Prostate gland (tissue), 2 donors: ENCODE measurements around the gene ZER1. TPM values are rescaled to one million over a fixed set of nuclear protein-coding genes. Genes with fewer than 3 reads are reported as not detected.
"Not testable (repeated sequence)": the region's sequence is repeated elsewhere in the genome, so short reads cannot be mapped to it uniquely, and the experiment has no call there.

ENCODE experiments used
- DNase-seq: peaks from one replicate; pipeline ENCODE4 v3.0.0-alpha.2; 2019; ENCODE audit warnings: low spot score
- H3K27ac ChIP-seq, 2 donors: fragments of 200-600 bp; sonication (generic); 2 replicates each; pipeline ENCODE4 v1.5.1; 2017 to 2019
- H3K27me3 ChIP-seq: fragments of 200-600 bp; sonication (generic); replicated peaks from 2 replicates; pipeline ENCODE4 v1.5.1; 2019; ENCODE audit not compliant: insufficient read depth
- H3K36me3 ChIP-seq, 2 donors: fragments of 200-600 bp; sonication (generic); 1 replicate in 1 of 2; 2 replicates in 1 of 2; pipeline versions ENCODE4 v1.5.1 to v1.8.1; 2017 to 2019
- H3K4me1 ChIP-seq: fragments of 200-600 bp; sonication (generic); replicated peaks from 2 replicates; pipeline ENCODE4 v1.5.1; 2019
- H3K4me3 ChIP-seq, 2 donors: fragments of 200-600 bp; sonication (generic); 2 replicates each; pipeline ENCODE4 v1.5.1; 2017 to 2019
- H3K9me3 ChIP-seq: fragments of 200-600 bp; sonication (generic); 2 replicates; pipeline ENCODE4 v1.5.1; 2017
- CTCF ChIP-seq, 4 experiments: fragments of 200-600 bp in 2 of 4; fragments of 450-650 bp in 2 of 4; sonication (generic) in 2 of 4; IDR thresholded peaks; 1 replicate in 3 of 4; 2 replicates in 1 of 4; pipeline ENCODE4 v1.5.1; 2016 to 2019; ENCODE audit warnings: antibody characterized with exemption in 4 of 4, mild to moderate bottlenecking in 2 of 4, moderate library complexity in 2 of 4
- POLR2A ChIP-seq: fragments of 450-650 bp; IDR thresholded peaks from one replicate; pipeline ENCODE4 v1.6.1; 2016; ENCODE audit warnings: antibody characterized with exemption, mild to moderate bottlenecking
- POLR2AphosphoS5 ChIP-seq: sonication (generic); formaldehyde crosslinking; IDR thresholded peaks from one replicate; pipeline ENCODE4 v1.6.1; 2017; ENCODE audit warnings: antibody characterized with exemption
- WGBS: methylation state at CpG from one replicate; pipeline ENCODE4 v1.1.5; 2018; 5-methylcytosine and 5-hydroxymethylcytosine counted together
- intact Hi-C: fragments of 100-400 bp; cut with DNase I; formaldehyde crosslinking; loops from one replicate; pipeline ENCODE4 v1.14.2; 2022
- total RNA-seq, 2 donors: library from RNA; depleted of rRNA; stranded (reverse); fragments of >200 nt; gene quantifications; one replicate each; pipeline ENCODE4 v1.1.0, GENCODE V29; 2016

Gene ZER1
- total RNA-seq, 2 donors from 2014 or later, result 86.6 to 122 TPM

GRCh38 chr9:128800061-128800460 lies 28.3 kb upstream of the ZER1 start:
- Histone ChIP-seq H3K36me3 (peaks cover 0 to 6% of the 10 kb centered on the region in 2 donors), H3K27ac (no peak overlapping the region), H3K27me3 (no peaks in the 10 kb centered on the region), H3K4me1 (no peaks in the 10 kb centered on the region), H3K9me3 (no peaks in the 10 kb centered on the region), H3K4me3 (no peak overlapping the region)
- DNase-seq, result no peak
- intact Hi-C loops, result no loop called here
- TF ChIP-seq POLR2A, result no peak
- TF ChIP-seq CTCF (IDR thresholded peaks at IDR 0.05), result no peak
- no peak for TF ChIP-seq POLR2AphosphoS5
- 91% methylated on average over 7 of the region's 7 CpGs for WGBS

GRCh38 chr9:128798896-128799295 lies 27.2 kb upstream of the ZER1 start:
- H3K9me3 ChIP-seq, result no peaks in the 10 kb centered on the region

GRCh38 chr9:128794961-128795360 lies 23.2 kb upstream of the ZER1 start:
- H3K36me3 ChIP-seq, result peaks cover 10 to 14% of the 10 kb centered on the region in 2 donors
- H3K27ac ChIP-seq, H3K4me3 ChIP-seq, H3K27me3 ChIP-seq, DNase-seq, H3K9me3 ChIP-seq, intact Hi-C loops, H3K4me1 ChIP-seq: not testable (repeated sequence)
- 48% methylated on average over 2 of the region's 2 CpGs for WGBS

More at GRCh38 chr9:128798896-128799295, 27.2 kb upstream of the ZER1 start:
- intact Hi-C loops, result no loop called here
- Histone ChIP-seq H3K27me3 (no peaks in the 10 kb centered on the region), H3K4me1 (no peaks in the 10 kb centered on the region), H3K27ac (no peak overlapping the region), H3K4me3 (no peak overlapping the region), H3K36me3 (peaks cover 0 to 6% of the 10 kb centered on the region in 2 donors)
- DNase-seq, result no peak
- 79% methylated on average over 8 of the region's 8 CpGs for WGBS
- TF ChIP-seq POLR2A (no peak), POLR2AphosphoS5 (no peak), CTCF (IDR thresholded peaks at IDR 0.05) (no peak)

GRCh38 chr9:128792978-128793686 lies 21.4 kb upstream of the ZER1 start:
- Histone ChIP-seq H3K4me3 (no peak overlapping the region), H3K4me1 (peaks cover 3% of the 10 kb centered on the region), H3K9me3 (no peaks in the 10 kb centered on the region), H3K27me3 (no peaks in the 10 kb centered on the region), H3K27ac (no peak overlapping the region), H3K36me3 (peaks cover 10 to 14% of the 10 kb centered on the region in 2 donors)
- 87% methylated on average over 8 of the region's 8 CpGs for WGBS
- intact Hi-C loops, result no loop called here
- no peak for TF ChIP-seq POLR2A
- TF ChIP-seq POLR2AphosphoS5, result no peak
- no peak for TF ChIP-seq CTCF (IDR thresholded peaks at IDR 0.05)
- no peak for DNase-seq

- Histone ChIP-seq H3K4me3 (no peak overlapping the region), H3K36me3 (peaks cover 7 to 14% of the 10 kb centered on the region in 2 donors), H3K27me3 (no peaks in the 10 kb centered on the region), H3K9me3 (no peaks in the 10 kb centered on the region), H3K27ac (no peak overlapping the region), H3K4me1 (peaks cover 7% of the 10 kb centered on the region)
- no peak for DNase-seq
- TF ChIP-seq POLR2A (no peak), POLR2AphosphoS5 (no peak), CTCF (IDR thresholded peaks at IDR 0.05) (no peak)
- intact Hi-C loops, result no loop called here
- WGBS, result 89% methylated on average over 9 of the region's 9 CpGs
These were observed 20.4 kb upstream of the ZER1 start for GRCh38 chr9:128792134-128792533.
